Right lobe of liver (tissue), 4 donors: ENCODE results near the gene DNAJB6.

Experiments used
- CTCF ChIP-seq, 4 donors: fragments of 200-600 bp in 3 of 4; fragments of 450-650 bp in 1 of 4; IDR thresholded peaks; one replicate each; pipeline versions ENCODE4 v1.5.1 to v1.8.0; 2016 to 2022; ENCODE audit warnings: antibody characterized with exemption in 4 of 4, mild to moderate bottlenecking in 2 of 4
- POLR2A ChIP-seq: fragments of 450-650 bp; IDR thresholded peaks from one replicate; pipeline ENCODE4 v1.6.1; 2017; ENCODE audit warnings: antibody characterized with exemption, mild to moderate bottlenecking
- donor health status: DM: no; HTN: no; CAD: no.
- donor health status: DM: no; HTN: no; CAD: no.
- donor health status: DM: no; HTN: yes; CAD: no.

GRCh38 chr7:157293413-157293788 is 43.4 kb upstream of the DNAJB6 start:
- no peak for TF ChIP-seq CTCF (IDR thresholded peaks at IDR 0.05)
- TF ChIP-seq POLR2A, result no peak
